ENCODE results near the gene NELL1.

The NELL1 gene

DNA sequence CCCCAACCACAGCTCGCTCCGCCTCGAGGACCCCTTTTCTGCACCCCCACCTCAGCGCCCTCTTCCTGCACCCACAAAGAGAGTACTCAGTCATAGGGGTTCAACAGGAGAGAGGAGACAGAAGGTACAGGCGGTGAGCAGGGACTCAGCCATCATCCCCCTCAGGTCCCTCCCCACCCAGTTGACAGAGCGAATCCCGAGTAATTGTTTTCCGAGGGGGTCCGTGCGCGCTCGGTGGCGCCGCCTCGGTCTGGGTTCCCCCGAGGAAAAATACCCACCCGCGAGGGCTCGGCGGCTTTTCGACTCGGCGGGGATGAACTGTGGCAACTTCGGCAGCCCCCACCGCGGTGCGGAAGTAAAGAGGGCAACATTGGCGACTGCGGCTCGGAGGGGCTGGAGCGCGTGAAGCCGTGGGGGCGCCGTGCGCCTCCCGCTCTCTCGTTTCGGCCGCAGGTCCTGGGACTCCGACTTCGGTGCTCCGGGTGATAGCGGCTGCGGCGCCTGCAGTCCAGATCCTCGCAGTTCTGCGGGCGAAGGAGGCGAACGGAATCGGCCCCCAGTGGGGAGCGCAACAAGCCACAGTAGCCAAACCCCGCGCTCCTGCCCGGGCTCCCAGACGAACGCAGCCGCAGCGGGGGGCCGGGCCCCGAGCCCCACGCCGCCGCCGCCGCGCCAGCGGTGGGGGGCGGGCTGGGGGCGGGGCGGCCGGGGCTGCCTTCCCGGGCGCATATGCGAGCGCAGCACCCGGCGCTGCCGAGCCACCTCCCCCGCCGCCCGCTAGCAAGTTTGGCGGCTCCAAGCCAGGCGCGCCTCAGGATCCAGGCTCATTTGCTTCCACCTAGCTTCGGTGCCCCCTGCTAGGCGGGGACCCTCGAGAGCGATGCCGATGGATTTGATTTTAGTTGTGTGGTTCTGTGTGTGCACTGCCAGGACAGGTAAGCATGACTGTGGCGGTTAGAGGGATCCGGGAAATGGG, at the start of gene NELL1:
TSS of gene NELL1 (plus strand) at position 743 of the 976 bp plus-strand sequence.
- H3K27ac ChIP-seq (ENCODE audit: low read length): no peak within 1 kb of the TSS
- H3K27me3 ChIP-seq (ENCODE audit: control insufficient read depth, insufficient read depth, low read length): peaks cover 51% of the 10 kb centered on the region
- DNase-seq (ENCODE audit: low read depth, low spot score): no peak
- H3K36me3 ChIP-seq (ENCODE audit: control insufficient read depth, insufficient read depth, low read length): no peaks in the 10 kb centered on the region
- H3K9me3 ChIP-seq (ENCODE audit: control insufficient read depth, insufficient read depth, low read length): no peaks in the 10 kb centered on the region
- peak within 1 kb of the TSS; percentile 37; the same call in 1 of the 2 replicates for H3K4me3 ChIP-seq (ENCODE audit: low read length)
- no peaks in the 10 kb centered on the region; the same call in 1 of the 2 replicates for H3K4me1 ChIP-seq (ENCODE audit: control insufficient read depth, insufficient read depth, low read length)
- no CpG with 5 or more reads among the region's 93 CpGs for WGBS (ENCODE audit: insufficient coverage, insufficient read length)

DNA sequence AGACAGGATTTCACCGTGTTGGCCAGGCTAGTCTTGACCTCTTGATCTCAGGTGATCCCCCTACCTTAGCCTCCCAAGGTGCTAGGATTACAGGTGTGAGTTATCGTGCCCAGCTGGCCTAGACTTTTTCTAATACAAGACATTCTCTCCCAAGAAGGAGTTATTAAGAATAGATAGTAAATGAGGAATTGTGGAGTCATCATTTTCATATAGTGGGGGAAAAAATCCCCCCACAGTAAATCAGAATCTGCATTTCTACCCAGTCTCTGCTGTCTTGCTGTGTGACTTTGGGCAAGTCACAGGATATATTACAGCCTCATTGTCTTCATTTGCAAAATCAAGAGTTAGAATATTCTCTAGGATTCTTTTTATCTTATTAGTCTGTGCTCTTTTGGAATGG, 48.4 kb upstream of the NELL1 start:
- Histone ChIP-seq H3K27me3 (ENCODE audit: control insufficient read depth, insufficient read depth, low read length) (no peaks in the 10 kb centered on the region), H3K4me1 (ENCODE audit: control insufficient read depth, insufficient read depth, low read length) (peaks cover 9% of the 10 kb centered on the region; the same call in 1 of the 2 replicates), H3K4me3 (ENCODE audit: low read length) (no peak overlapping the region), H3K27ac (ENCODE audit: low read length) (no peak overlapping the region), H3K36me3 (ENCODE audit: control insufficient read depth, insufficient read depth, low read length) (no peaks in the 10 kb centered on the region), H3K9me3 (ENCODE audit: control insufficient read depth, insufficient read depth, low read length) (no peaks in the 10 kb centered on the region)
- DNase-seq (ENCODE audit: low read depth, low spot score): no peak
- no CpG with 5 or more reads among the region's 2 CpGs for WGBS (ENCODE audit: insufficient coverage, insufficient read length)

DNA sequence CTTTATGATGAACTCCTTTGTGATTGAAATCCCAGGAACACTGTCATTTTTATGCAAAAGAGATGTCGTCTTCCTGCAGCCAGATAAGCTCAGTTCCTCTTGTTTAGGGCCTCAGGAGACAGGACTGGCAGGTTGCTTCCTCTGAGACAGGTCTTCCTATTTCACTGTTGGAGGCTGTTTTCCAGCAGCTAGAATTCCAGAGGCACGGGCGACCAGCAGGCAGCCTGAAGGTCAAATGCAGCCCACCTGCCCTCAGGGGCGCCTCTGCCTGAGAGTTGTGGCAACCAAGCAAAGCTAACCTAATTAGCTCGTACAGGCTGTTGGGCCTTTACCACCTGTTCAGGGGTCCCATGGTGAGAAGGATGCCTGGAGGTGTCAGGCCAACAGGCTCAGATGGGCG, 47.7 kb upstream of the NELL1 start:
- H3K4me1 ChIP-seq (ENCODE audit: control insufficient read depth, insufficient read depth, low read length): peaks cover 9% of the 10 kb centered on the region; the same call in 1 of the 2 replicates
- no CpG with 5 or more reads among the region's 6 CpGs for WGBS (ENCODE audit: insufficient coverage, insufficient read length)

DNA sequence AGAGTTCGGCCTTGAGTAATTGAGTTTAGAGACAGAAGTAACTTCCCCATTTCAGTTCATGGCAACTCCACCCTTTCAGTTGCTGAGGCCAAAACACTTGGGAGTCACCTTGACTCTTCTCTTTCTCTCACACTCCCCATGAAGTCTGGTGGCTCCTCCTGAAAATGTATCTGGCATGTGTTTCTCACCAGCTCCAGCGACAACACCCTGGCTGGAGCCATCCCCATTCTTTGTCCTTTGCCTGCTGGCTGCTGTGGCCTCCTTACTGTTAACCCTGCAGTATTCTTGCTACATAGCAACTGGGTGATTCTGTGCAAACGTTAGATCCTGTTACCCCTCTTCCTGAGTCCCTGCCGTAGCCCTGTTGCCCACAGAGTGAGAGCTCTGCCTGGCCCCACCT, 46.1 kb upstream of the NELL1 start:
- no peak for DNase-seq (ENCODE audit: low read depth, low spot score)
- Histone ChIP-seq H3K27me3 (ENCODE audit: control insufficient read depth, insufficient read depth, low read length) (no peaks in the 10 kb centered on the region), H3K27ac (ENCODE audit: low read length) (no peak overlapping the region), H3K4me1 (ENCODE audit: control insufficient read depth, insufficient read depth, low read length) (peaks cover 9% of the 10 kb centered on the region; the same call in 1 of the 2 replicates), H3K4me3 (ENCODE audit: low read length) (no peak overlapping the region), H3K9me3 (ENCODE audit: control insufficient read depth, insufficient read depth, low read length) (no peaks in the 10 kb centered on the region), H3K36me3 (ENCODE audit: control insufficient read depth, insufficient read depth, low read length) (no peaks in the 10 kb centered on the region)
- no CpG with 5 or more reads among the region's 4 CpGs for WGBS (ENCODE audit: insufficient coverage, insufficient read length)

More for the DNA sequence above, 47.7 kb upstream of the NELL1 start:
- H3K27ac ChIP-seq (ENCODE audit: low read length): no peak overlapping the region
- no peak overlapping the region for H3K4me3 ChIP-seq (ENCODE audit: low read length)
- DNase-seq (ENCODE audit: low read depth, low spot score): no peak
- H3K9me3 ChIP-seq (ENCODE audit: control insufficient read depth, insufficient read depth, low read length): no peaks in the 10 kb centered on the region
- H3K36me3 ChIP-seq (ENCODE audit: control insufficient read depth, insufficient read depth, low read length): no peaks in the 10 kb centered on the region
- no peaks in the 10 kb centered on the region for H3K27me3 ChIP-seq (ENCODE audit: control insufficient read depth, insufficient read depth, low read length)

DNA sequence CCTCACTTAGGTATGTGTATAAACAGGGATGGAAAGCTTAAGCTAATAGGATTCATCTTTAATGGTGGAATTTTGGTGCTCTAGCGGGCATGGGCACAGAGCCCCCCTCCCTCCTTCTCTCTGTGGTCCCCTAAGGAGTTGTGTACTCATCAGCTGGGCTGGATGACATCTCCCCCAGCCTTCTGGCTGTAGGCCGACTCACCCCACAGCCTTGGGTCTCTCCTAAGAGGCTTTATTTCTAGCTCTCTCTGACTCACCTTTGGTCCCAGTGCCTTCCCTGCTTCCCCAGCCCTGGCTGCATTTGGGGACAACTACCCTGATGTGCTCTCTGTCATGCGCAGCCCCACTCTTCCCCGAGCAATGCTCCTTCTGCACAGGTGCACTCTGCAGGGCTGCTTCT, 43.1 kb upstream of the NELL1 start:
- WGBS (ENCODE audit: insufficient coverage, insufficient read length): no CpG with 5 or more reads among the region's 4 CpGs
- Histone ChIP-seq H3K27me3 (ENCODE audit: control insufficient read depth, insufficient read depth, low read length) (no peaks in the 10 kb centered on the region), H3K4me1 (ENCODE audit: control insufficient read depth, insufficient read depth, low read length) (peaks cover 9% of the 10 kb centered on the region; the same call in 1 of the 2 replicates), H3K4me3 (ENCODE audit: low read length) (no peak overlapping the region), H3K27ac (ENCODE audit: low read length) (no peak overlapping the region), H3K36me3 (ENCODE audit: control insufficient read depth, insufficient read depth, low read length) (no peaks in the 10 kb centered on the region), H3K9me3 (ENCODE audit: control insufficient read depth, insufficient read depth, low read length) (no peaks in the 10 kb centered on the region)
- DNase-seq (ENCODE audit: low read depth, low spot score): no peak

DNA sequence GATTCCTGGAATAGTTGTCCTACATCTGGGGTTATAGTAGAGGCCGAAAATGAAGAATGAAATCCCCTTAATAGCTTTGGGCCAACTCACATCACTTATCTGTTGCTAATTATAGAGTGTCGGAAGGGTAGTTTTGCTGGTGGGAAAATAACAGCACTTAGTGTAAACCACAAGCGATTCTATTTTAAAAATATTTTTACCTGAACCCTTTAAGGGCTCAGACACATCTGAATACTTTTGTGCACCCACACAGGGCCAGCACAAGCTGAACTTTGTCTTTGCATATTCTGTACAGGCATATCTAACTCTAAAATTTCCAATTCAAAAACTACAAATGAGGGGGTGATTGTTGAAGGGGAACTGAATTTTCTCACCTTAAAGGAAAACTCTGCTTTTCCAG, 42.4 kb upstream of the NELL1 start:
- Histone ChIP-seq H3K27ac (ENCODE audit: low read length) (no peak overlapping the region), H3K36me3 (ENCODE audit: control insufficient read depth, insufficient read depth, low read length) (no peaks in the 10 kb centered on the region), H3K27me3 (ENCODE audit: control insufficient read depth, insufficient read depth, low read length) (no peaks in the 10 kb centered on the region), H3K4me1 (ENCODE audit: control insufficient read depth, insufficient read depth, low read length) (peaks cover 4% of the 10 kb centered on the region; the same call in 1 of the 2 replicates), H3K4me3 (ENCODE audit: low read length) (no peak overlapping the region), H3K9me3 (ENCODE audit: control insufficient read depth, insufficient read depth, low read length) (no peaks in the 10 kb centered on the region)
- WGBS (ENCODE audit: insufficient coverage, insufficient read length): no CpG with 5 or more reads among the region's 3 CpGs
- DNase-seq (ENCODE audit: low read depth, low spot score): no peak

DNA sequence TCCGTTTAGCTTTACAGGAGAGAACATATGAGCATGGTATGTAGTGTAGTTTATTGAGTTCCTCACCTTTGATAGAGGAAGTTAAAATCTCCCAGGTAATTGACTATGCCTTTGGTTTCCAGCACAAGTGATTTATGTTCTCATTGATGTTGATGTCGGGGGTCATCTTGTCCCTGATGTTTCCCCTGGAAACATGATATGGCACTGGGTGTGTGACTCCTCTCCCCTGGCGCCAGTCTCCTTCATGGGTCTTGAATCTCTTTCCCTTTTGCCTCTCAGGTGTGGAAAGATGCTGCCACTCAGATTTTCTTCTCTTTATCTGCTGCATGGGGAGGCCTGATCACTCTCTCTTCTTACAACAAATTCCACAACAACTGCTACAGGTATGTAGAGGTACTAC, 41.7 kb upstream of the NELL1 start:
- Histone ChIP-seq H3K4me1 (ENCODE audit: control insufficient read depth, insufficient read depth, low read length) (peaks cover 2% of the 10 kb centered on the region; the same call in 1 of the 2 replicates), H3K36me3 (ENCODE audit: control insufficient read depth, insufficient read depth, low read length) (no peaks in the 10 kb centered on the region), H3K4me3 (ENCODE audit: low read length) (no peak overlapping the region), H3K9me3 (ENCODE audit: control insufficient read depth, insufficient read depth, low read length) (no peaks in the 10 kb centered on the region), H3K27ac (ENCODE audit: low read length) (no peak overlapping the region), H3K27me3 (ENCODE audit: control insufficient read depth, insufficient read depth, low read length) (no peaks in the 10 kb centered on the region)
- DNase-seq (ENCODE audit: low read depth, low spot score): no peak
- WGBS (ENCODE audit: insufficient coverage, insufficient read length): no CpG with 5 or more reads among the region's 3 CpGs

DNA sequence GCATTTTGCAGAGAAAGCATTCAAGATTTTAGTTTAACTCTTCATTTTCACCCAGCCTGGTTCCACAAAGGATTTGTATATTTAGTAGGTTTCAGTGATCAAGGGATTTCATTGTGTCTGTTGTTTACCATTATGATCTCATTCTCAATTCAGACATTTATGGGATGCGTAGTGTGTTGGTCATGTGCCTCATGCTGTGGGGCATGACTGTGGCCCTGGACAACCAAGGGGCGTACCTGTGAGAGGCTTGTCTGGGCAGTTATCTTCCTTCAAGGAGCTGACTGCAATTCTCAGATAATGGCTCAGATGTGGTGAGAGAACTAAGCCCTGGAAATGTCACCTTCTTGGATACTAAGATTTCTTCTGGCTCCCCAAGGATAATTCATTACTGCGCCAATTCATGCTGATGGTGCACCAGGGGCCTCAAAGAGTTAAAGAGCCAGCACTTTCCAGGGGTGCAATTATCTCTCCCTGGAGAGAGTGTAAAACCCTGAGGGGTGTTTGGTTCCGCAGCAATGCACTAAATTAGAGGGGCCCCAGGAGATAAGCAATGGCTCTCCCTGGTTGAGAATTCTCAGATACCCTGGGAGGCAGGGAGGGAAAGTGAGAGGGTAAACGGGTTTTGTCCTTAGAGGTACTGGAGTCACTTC, 37.7 kb upstream of the NELL1 start:
- no peaks in the 10 kb centered on the region for H3K27me3 ChIP-seq (ENCODE audit: control insufficient read depth, insufficient read depth, low read length)

DNA sequence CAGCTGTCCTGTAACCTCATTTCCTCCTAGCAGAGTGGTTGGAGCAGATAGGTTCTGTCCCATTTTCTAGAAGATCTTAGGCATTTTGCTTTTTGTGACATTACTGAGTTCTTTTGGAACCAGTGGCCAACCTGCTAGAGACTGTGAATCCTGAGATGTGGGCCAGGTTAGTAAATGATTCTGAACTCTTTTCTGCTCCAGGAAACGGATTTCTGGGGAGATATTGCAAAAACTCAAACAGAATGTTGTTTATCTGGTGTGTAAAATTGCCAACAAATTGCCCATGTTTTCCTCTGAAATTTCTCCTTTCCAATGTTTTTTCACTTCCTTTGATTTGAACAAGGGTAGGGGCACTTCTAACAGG, 37.2 kb upstream of the NELL1 start:
- Histone ChIP-seq H3K27ac (ENCODE audit: low read length) (no peak overlapping the region), H3K36me3 (ENCODE audit: control insufficient read depth, insufficient read depth, low read length) (no peaks in the 10 kb centered on the region), H3K27me3 (ENCODE audit: control insufficient read depth, insufficient read depth, low read length) (no peaks in the 10 kb centered on the region), H3K4me3 (ENCODE audit: low read length) (no peak overlapping the region), H3K4me1 (ENCODE audit: control insufficient read depth, insufficient read depth, low read length) (no peaks in the 10 kb centered on the region; the same call in 1 of the 2 replicates), H3K9me3 (ENCODE audit: control insufficient read depth, insufficient read depth, low read length) (no peaks in the 10 kb centered on the region)
- no peak for DNase-seq (ENCODE audit: low read depth, low spot score)
- no CpG with 5 or more reads among the region's 1 CpG for WGBS (ENCODE audit: insufficient coverage, insufficient read length)

More for the DNA sequence above, 37.7 kb upstream of the NELL1 start:
- H3K4me1 ChIP-seq (ENCODE audit: control insufficient read depth, insufficient read depth, low read length): no peaks in the 10 kb centered on the region; the same call in 1 of the 2 replicates
- no peaks in the 10 kb centered on the region for H3K36me3 ChIP-seq (ENCODE audit: control insufficient read depth, insufficient read depth, low read length)
- H3K27ac ChIP-seq (ENCODE audit: low read length): no peak overlapping the region
- no peak for DNase-seq (ENCODE audit: low read depth, low spot score)
- no peaks in the 10 kb centered on the region for H3K9me3 ChIP-seq (ENCODE audit: control insufficient read depth, insufficient read depth, low read length)
- WGBS (ENCODE audit: insufficient coverage, insufficient read length): no CpG with 5 or more reads among the region's 5 CpGs
- no peak overlapping the region for H3K4me3 ChIP-seq (ENCODE audit: low read length)

DNA sequence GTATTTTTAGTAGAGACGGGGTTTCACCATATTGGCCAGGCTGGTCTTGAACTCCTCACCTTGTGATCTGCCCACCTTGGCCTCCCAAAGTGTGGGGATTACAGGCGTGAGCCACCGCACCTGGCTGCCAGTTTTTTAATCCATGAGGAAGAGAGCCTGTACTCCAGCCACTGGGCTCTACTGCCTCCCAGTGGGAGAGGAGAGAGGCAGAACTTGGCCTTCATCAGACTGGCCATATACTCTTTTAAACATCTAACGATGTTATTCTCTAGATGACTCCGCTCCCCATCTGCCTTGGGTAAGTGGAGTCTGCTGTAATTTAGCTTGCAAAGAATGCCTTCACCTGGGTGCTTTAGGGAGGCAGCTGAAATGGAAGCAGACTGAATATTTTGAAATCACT, 35.3 kb upstream of the NELL1 start:
- no peaks in the 10 kb centered on the region for H3K36me3 ChIP-seq (ENCODE audit: control insufficient read depth, insufficient read depth, low read length)
- no peaks in the 10 kb centered on the region for H3K9me3 ChIP-seq (ENCODE audit: control insufficient read depth, insufficient read depth, low read length)
- no peak overlapping the region for H3K27ac ChIP-seq (ENCODE audit: low read length)
- H3K4me3 ChIP-seq (ENCODE audit: low read length): no peak overlapping the region
- DNase-seq (ENCODE audit: low read depth, low spot score): no peak
- WGBS (ENCODE audit: insufficient coverage, insufficient read length): no CpG with 5 or more reads among the region's 5 CpGs
- no peaks in the 10 kb centered on the region; the same call in 1 of the 2 replicates for H3K4me1 ChIP-seq (ENCODE audit: control insufficient read depth, insufficient read depth, low read length)
- no peaks in the 10 kb centered on the region for H3K27me3 ChIP-seq (ENCODE audit: control insufficient read depth, insufficient read depth, low read length)
